Measurements from ENCODE around the gene HK1.

DNA sequence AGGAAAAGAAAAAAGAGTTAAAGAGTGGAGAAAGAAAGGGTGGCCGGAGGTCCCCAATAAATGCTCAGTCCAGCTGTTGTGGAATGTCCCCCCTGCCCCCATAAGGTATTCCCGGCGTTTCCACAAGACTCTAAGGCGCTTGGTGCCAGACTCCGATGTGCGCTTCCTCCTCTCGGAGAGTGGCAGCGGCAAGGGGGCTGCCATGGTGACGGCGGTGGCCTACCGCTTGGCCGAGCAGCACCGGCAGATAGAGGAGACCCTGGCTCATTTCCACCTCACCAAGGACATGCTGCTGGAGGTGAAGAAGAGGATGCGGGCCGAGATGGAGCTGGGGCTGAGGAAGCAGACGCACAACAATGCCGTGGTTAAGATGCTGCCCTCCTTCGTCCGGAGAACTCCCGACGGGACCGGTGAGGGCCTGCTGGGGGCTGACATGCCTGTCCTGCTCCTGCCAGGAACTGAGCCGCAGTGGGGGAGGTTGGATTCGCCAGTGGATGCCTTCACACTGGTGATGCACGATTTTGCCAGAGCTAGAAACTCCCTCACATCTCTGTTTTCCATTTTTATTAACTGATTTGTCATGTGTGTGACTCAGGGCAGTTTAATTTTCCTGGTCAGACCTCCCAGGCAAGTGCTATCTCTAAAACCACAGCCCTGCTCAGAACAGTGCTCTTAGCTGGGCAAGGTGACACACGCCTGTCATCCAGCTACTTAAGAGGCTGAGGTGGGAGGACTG, 104.3 kb downstream of the HK1 start:
- TF ChIP-seq, protein P1, sequence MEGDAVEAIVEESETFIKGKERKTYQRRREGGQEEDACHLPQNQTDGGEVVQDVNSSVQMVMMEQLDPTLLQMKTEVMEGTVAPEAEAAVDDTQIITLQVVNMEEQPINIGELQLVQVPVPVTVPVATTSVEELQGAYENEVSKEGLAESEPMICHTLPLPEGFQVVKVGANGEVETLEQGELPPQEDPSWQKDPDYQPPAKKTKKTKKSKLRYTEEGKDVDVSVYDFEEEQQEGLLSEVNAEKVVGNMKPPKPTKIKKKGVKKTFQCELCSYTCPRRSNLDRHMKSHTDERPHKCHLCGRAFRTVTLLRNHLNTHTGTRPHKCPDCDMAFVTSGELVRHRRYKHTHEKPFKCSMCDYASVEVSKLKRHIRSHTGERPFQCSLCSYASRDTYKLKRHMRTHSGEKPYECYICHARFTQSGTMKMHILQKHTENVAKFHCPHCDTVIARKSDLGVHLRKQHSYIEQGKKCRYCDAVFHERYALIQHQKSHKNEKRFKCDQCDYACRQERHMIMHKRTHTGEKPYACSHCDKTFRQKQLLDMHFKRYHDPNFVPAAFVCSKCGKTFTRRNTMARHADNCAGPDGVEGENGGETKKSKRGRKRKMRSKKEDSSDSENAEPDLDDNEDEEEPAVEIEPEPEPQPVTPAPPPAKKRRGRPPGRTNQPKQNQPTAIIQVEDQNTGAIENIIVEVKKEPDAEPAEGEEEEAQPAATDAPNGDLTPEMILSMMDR (IDR thresholded peaks at IDR 0.05; ENCODE audit: low read length): no peak
- TF ChIP-seq EZH2 (optimal IDR thresholded peaks at IDR 0.05; ENCODE audit: low read depth, low read length) (no peak), EZH2phosphoT487 (IDR thresholded peaks at IDR 0.05; ENCODE audit: low read length) (no peak)

Measured in MM.1S (cell line).